ENCODE data around the gene MT1B. TPM values are rescaled to one million over a fixed set of nuclear protein-coding genes. Genes with fewer than 3 reads are reported as not detected.
A peak's percentile ranks its signal among the peaks of the same experiment; 100 is the strongest.

MT1B gene
- total and polyA plus RNA-seq, 9 of the 15 experiments (the other 6 are each of a cell fraction or from before 2014, with no cell fraction given) = not detected

DNA sequence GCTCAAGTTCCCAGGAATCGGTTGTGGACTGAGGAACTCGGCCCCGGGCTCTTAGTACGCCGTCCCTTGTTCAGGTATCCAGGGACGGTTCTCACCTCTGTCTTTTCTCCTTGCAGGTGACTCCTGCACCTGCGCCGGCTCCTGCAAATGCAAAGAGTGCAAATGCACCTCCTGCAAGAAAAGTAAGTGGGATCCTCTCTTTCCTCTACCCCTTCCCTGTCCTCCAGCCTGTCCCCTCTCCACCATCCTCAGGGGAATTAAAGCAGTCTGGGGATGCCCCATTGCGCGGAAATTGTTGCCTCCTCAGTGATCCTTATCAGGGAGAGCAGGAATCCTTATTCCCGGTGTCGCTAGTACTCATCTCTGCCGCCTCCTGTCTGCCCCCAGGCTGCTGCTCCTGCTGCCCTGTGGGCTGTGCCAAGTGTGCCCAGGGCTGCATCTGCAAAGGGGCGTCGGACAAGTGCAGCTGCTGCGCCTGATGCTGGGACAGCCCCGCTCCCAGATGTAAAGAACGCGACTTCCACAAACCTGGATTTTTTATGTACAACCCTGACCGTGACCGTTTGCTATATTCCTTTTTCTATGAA is 42.7 kb upstream of the MT1B start (continued):
- TF ChIP-seq, protein P1, sequence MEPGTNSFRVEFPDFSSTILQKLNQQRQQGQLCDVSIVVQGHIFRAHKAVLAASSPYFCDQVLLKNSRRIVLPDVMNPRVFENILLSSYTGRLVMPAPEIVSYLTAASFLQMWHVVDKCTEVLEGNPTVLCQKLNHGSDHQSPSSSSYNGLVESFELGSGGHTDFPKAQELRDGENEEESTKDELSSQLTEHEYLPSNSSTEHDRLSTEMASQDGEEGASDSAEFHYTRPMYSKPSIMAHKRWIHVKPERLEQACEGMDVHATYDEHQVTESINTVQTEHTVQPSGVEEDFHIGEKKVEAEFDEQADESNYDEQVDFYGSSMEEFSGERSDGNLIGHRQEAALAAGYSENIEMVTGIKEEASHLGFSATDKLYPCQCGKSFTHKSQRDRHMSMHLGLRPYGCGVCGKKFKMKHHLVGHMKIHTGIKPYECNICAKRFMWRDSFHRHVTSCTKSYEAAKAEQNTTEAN (CRISPR knock-in tag; IDR thresholded peaks at IDR 0.05) = 0 out of 2 replicates have a peak, but pooled peaks have one; percentile 38
- no peak for TF ChIP-seq JUN (IDR thresholded peaks at IDR 0.05; ENCODE audit: borderline replicate concordance, low read depth, low read length)
- TF ChIP-seq JUN (CRISPR knock-in tag; IDR thresholded peaks at IDR 0.05; ENCODE audit: borderline replicate concordance) = 0 out of 2 replicates have a peak, but pooled peaks have one; percentile 15

DNA sequence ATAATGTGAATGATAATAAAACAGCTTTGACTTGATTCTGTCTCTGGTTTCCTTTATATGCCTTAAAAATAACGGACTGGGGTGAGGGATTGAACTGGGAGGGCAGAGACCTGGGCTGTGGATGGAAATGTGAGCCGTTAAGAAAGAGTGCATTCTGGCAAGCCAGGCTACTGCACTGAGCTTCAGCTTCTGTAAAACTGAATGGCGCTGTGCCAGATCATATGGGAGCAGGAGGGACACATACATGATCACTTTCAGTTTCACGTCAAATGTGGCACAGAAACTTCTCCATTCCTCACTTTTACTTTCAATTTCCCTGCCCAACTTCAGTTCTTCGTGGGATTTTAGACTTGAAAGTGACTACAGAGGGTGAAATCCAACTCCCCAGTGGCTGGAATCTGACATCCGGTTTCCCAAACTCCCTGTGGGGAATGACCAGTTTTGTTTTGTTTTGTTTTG is 42.2 kb upstream of the MT1B start:
- Histone ChIP-seq H3K79me2 (ENCODE audit: control insufficient read depth, insufficient read depth, low read length) (no peaks in the 10 kb centered on the region), H3K27ac (ENCODE audit: extremely low read depth, low read depth, low read length) (peak overlapping the region; percentile 27; the same call in 1 of the 3 replicates), H3K27me3 (ENCODE audit: control insufficient read depth in 2 of 2, insufficient read depth in 2 of 2, low read length in 2 of 2) (no peaks in the 10 kb centered on the region), H3K4me1 (replicated peaks in 1 of 2; ENCODE audit: control insufficient read depth in 2 of 2, insufficient read depth in 2 of 2, low read length in 2 of 2) (peaks cover 27 to 29% of the 10 kb centered on the region in 2 experiments), H3K36me3 (ENCODE audit: control insufficient read depth, insufficient read depth, low read length) (no peaks in the 10 kb centered on the region), H3K4me3 (peak overlapping the region; percentile 47), H3K9ac (ENCODE audit: insufficient read depth in 1 of 2, low read depth in 2 of 2, low read length in 2 of 2) (peak overlapping the region; percentile 32 to 37; a peak in 3 of 4 replicates), H4K20me1 (replicated peaks; ENCODE audit: control insufficient read depth, insufficient read depth, low read length) (no peaks in the 10 kb centered on the region), H2AFZ (ENCODE audit: low read depth, low read length) (peak overlapping the region; percentile 97), H3K4me2 (ENCODE audit: insufficient read depth, low read length) (peak overlapping the region; percentile 78), H3K9me3 (replicated peaks; ENCODE audit: control insufficient read depth, insufficient read depth, low read depth, low read length) (no peaks in the 10 kb centered on the region), H3K9me1 (ENCODE audit: control insufficient read depth, insufficient read depth, low read length) (no peaks in the 10 kb centered on the region)
- WGBS (ENCODE audit: insufficient coverage, low coverage, missing lambda C conversion rate) = 2% methylated on average over 6 of the region's 6 CpGs
- in situ Hi-C loops (cut with MboI) = no loop called here
- ChIA-PET CTCF (ENCODE audit: low intra/inter-chr PET ratio) (no interaction called here), POLR2A (interaction anchor here (0.6 to 0.8 kb wide), 3 partner anchors 14 to 28 kb away, joined by 3 read pairs; no protein-coding TSS in a partner anchor)
- ATAC-seq = peak; percentile 31
- peak; percentile 63 for FAIRE-seq
- peak in 2 of 4 experiments; percentile 51 to 66 for DNase-seq (ENCODE audit: extremely low read depth in 1 of 4, low spot score in 3 of 4)
- no TSS peak for BruUV-seq (replicated peaks)
- intact Hi-C loops (cut with micrococcal nuclease) = no loop called here
- 0 out of 2 replicates have a peak, but pooled peaks have one; percentile 18 for TF ChIP-seq SMARCA4 (IDR thresholded peaks at IDR 0.05)
- TF ChIP-seq CCNT2 (IDR thresholded peaks at IDR 0.05; ENCODE audit: borderline replicate concordance, extremely low read depth, insufficient read length, low read depth, low read length) = no peak
- TF ChIP-seq DIDO1 (tag; IDR thresholded peaks at IDR 0.05; ENCODE audit: low read depth) = no peak
- no peak for TF ChIP-seq SRSF7 (optimal IDR thresholded peaks at IDR 0.05; ENCODE audit: low read depth, low read length)
- no peak for TF ChIP-seq PCBP1 (IDR thresholded peaks at IDR 0.05; ENCODE audit: low read depth, low read length, poor library complexity, severe bottlenecking)
- no peak for TF ChIP-seq NEUROD1 (IDR thresholded peaks at IDR 0.05; ENCODE audit: borderline replicate concordance, low read depth, low read length, partially characterized antibody)
- TF ChIP-seq ZNF436 (CRISPR knock-in tag; IDR thresholded peaks at IDR 0.05) = peak; percentile 59; the same call in 1 of the 2 replicates
- no peak for TF ChIP-seq HDAC2 (IDR thresholded peaks at IDR 0.05)
- no peak for TF ChIP-seq RBM15 (IDR thresholded peaks at IDR 0.05; ENCODE audit: insufficient read depth, low read length)
- TF ChIP-seq SP2 (IDR thresholded peaks at IDR 0.05; ENCODE audit: extremely low read depth, low read depth, low read length, poor library complexity, severe bottlenecking) = no peak
- TF ChIP-seq, protein P2, sequence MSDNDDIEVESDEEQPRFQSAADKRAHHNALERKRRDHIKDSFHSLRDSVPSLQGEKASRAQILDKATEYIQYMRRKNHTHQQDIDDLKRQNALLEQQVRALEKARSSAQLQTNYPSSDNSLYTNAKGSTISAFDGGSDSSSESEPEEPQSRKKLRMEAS (CRISPR knock-in tag; IDR thresholded peaks at IDR 0.05) = no peak
- TF ChIP-seq, protein P3, sequence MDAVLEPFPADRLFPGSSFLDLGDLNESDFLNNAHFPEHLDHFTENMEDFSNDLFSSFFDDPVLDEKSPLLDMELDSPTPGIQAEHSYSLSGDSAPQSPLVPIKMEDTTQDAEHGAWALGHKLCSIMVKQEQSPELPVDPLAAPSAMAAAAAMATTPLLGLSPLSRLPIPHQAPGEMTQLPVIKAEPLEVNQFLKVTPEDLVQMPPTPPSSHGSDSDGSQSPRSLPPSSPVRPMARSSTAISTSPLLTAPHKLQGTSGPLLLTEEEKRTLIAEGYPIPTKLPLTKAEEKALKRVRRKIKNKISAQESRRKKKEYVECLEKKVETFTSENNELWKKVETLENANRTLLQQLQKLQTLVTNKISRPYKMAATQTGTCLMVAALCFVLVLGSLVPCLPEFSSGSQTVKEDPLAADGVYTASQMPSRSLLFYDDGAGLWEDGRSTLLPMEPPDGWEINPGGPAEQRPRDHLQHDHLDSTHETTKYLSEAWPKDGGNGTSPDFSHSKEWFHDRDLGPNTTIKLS (IDR thresholded peaks at IDR 0.05; ENCODE audit: borderline replicate concordance, low read depth) = no peak
- no peak for TF ChIP-seq BRD9 (IDR thresholded peaks at IDR 0.05; ENCODE audit: low read depth, partially characterized antibody)
- no peak for TF ChIP-seq IFI16 (CRISPR knock-in tag; IDR thresholded peaks at IDR 0.05)
- no peak for TF ChIP-seq NCOA6 (IDR thresholded peaks at IDR 0.05)
